LNCaP clone FGC (cell line): ENCODE data around the gene PALM.

Experiments
- DNase-seq: peaks from one replicate; pipeline ENCODE4 v3.0.0-alpha.2; 2011; ENCODE audit warnings: low read depth
- H3K4me3 ChIP-seq: 2 replicates; pipeline ENCODE4 v1.5.1; 2011; ENCODE audit warnings: mild to moderate bottlenecking, low read depth, low read length, control low read depth
- CTCF ChIP-seq: IDR thresholded peaks from 2 replicates; pipeline ENCODE4 v1.5.1; 2012; ENCODE audit warnings: mild to moderate bottlenecking; ENCODE audit not compliant: control insufficient read depth, insufficient read depth; ENCODE audit errors: extremely low read depth

Gene PALM

GRCh38 chr19:763181-763580 lies 54.4 kb downstream of the PALM start:
- DNase-seq: no peak
- no peak for TF ChIP-seq CTCF

GRCh38 chr19:763869-764268 lies 55.1 kb downstream of the PALM start:
- H3K4me3 ChIP-seq: no peak overlapping the region
- DNase-seq: no peak
- no peak for TF ChIP-seq CTCF

More at GRCh38 chr19:763181-763580, 54.4 kb downstream of the PALM start:
- H3K4me3 ChIP-seq: no peak overlapping the region

GRCh38 chr19:764301-764700 lies 55.6 kb downstream of the PALM start:
- TF ChIP-seq CTCF: no peak
- no peak overlapping the region for H3K4me3 ChIP-seq
- no peak for DNase-seq

GRCh38 chr19:765179-765738 lies 56.5 kb downstream of the PALM start:
- DNase-seq: no peak
- no peak overlapping the region for H3K4me3 ChIP-seq
- no peak for TF ChIP-seq CTCF

- no peak for DNase-seq
- TF ChIP-seq CTCF: no peak
- no peak overlapping the region for H3K4me3 ChIP-seq
Measured at GRCh38 chr19:768424-768823, 59.7 kb downstream of the PALM start.

- no peak for DNase-seq
- TF ChIP-seq CTCF: no peak
- H3K4me3 ChIP-seq: no peak overlapping the region
Measured at GRCh38 chr19:769616-770015, 60.9 kb downstream of the PALM start.

- no peak overlapping the region for H3K4me3 ChIP-seq
- TF ChIP-seq CTCF: no peak
- no peak for DNase-seq
Measured at GRCh38 chr19:771332-771785, 62.6 kb downstream of the PALM start.
